Measurements from ENCODE around the gene IFNE.

GRCh38 chr9:21505425-21506179 lies 23.5 kb upstream of the IFNE start:
- TF ChIP-seq MAX (IDR thresholded peaks at IDR 0.05; ENCODE audit: low read depth) (no peak), CTCF (IDR thresholded peaks at IDR 0.05) (no peak), RFX5 (IDR thresholded peaks at IDR 0.05; ENCODE audit: low read length) (no peak), MEF2A (IDR thresholded peaks at IDR 0.05; ENCODE audit: borderline replicate concordance, low read depth) (no peak), SIN3A (IDR thresholded peaks at IDR 0.05; ENCODE audit: borderline replicate concordance, low read depth, low read length) (no peak), RXRA (IDR thresholded peaks at IDR 0.05; ENCODE audit: borderline replicate concordance, low read depth) (no peak), MXI1 (IDR thresholded peaks at IDR 0.05; ENCODE audit: low read depth, low read length) (no peak), TEAD4 (IDR thresholded peaks at IDR 0.05; ENCODE audit: borderline replicate concordance, insufficient read depth) (no peak), IRF3 (IDR thresholded peaks at IDR 0.05; ENCODE audit: low read depth, low read length) (no peak)

Measured in SK-N-SH (cell line).